HG03575 (cell line): ENCODE data around the gene IRAK1BP1.
A peak's percentile ranks its signal among the peaks of the same experiment; 100 is the strongest.
"Not testable (repeated sequence)": the region's sequence is repeated elsewhere in the genome, so short reads cannot be mapped to it uniquely, and the experiment has no call there.

Experiments used
- ATAC-seq: cut with Tn5 transposase; IDR thresholded peaks from one replicate; pipeline ENCODE4 v1.9.1; 2021; ENCODE audit not compliant: unreplicated experiment, insufficient number of reproducible peaks, low FRiP score; ENCODE audit errors: extremely low read depth

The IRAK1BP1 gene, protein sequence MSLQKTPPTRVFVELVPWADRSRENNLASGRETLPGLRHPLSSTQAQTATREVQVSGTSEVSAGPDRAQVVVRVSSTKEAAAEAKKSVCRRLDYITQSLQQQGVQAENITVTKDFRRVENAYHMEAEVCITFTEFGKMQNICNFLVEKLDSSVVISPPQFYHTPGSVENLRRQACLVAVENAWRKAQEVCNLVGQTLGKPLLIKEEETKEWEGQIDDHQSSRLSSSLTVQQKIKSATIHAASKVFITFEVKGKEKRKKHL

DNA sequence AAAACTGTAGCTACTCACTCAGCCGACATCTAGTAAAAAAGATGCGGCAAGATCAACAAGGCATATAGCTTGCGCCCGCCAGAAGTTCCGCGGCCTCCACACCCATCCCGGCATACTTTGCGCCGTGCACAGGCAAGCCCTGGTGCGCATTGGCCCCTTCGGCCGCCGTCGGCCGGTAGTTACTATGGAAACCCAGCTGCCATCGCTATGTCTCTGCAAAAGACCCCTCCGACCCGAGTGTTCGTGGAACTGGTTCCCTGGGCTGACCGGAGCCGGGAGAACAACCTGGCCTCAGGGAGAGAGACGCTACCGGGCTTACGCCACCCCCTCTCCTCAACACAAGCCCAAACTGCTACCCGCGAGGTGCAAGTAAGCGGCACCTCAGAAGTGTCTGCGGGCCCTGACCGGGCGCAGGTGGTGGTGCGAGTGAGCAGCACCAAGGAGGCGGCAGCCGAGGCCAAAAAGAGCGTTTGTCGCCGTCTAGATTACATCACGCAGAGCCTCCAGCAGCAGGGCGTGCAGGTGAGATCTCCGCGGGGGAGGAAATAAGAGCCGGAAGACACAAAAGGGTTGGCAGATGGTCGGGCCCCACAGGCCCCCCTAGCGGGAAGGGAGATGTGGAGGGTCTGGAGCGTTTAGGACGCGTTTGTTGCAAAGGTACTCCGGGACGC, at the start of gene IRAK1BP1:
TSS of gene IRAK1BP1 (plus strand) at position 182 of the 671 bp plus-strand sequence. CDS start at position 208, 26 bp downstream.
- ATAC-seq: peak; percentile 92

DNA sequence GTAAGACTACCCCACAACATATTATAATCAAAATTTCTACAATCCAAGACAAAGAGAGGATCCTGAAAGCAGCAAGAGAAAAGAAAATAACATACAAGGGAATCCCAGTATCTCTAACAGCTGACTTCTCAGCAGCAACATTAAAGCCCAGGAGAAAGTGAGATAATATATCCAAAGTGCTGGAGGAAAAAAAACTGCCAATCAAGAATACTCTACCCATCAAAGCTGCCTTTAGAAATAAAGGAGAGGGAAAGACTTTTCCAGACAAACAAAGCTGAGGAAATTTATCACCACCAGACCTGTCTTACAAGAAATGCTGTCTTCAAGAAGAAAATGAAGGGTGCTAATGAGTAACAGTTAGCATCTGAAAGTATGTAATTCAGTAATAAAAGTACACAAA, 43.3 kb upstream of the IRAK1BP1 start:
- ATAC-seq: no peak

- ATAC-seq: no peak
Observed at GRCh38 chr6:78829407-78829806, 37.9 kb upstream of the IRAK1BP1 start.

DNA sequence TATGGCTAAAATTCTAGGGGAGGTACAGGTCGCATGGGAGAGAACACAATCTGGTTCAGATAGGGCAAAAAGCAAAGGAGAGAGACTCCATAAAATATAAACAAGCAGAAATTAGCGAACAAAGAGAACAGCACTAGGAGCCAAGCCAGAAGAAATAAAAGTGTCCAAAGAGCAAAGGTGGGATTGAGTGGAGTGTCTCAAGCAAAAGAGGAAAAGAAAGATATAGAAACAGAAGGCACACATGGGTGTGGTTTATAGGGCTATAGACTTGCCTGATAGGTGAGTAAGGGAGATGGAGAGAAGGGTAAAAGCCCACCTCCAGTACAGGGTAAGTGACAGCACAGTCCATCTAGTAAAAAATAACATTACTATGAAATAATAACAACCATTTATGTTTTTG, 36.5 kb upstream of the IRAK1BP1 start:
- ATAC-seq: no peak

DNA sequence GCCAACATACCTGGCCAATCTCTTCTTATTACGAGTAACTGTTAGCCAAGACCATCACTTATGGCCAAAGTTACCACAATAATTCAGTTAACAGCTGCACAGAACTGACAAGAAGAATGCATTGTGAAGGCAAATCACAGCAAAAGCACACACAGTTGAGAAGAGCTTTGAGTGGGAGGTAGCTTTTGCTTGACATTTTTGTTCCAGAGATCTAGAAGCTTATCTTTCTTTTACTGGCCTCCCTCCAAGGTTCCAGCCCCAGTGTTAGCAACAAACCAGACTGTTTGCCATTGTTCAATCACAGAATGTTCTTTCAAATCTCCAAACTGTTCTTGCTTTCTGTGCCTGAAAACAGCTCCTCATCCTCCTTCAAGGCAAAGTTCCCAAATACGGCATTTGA, 35.9 kb upstream of the IRAK1BP1 start:
- ATAC-seq: no peak

DNA sequence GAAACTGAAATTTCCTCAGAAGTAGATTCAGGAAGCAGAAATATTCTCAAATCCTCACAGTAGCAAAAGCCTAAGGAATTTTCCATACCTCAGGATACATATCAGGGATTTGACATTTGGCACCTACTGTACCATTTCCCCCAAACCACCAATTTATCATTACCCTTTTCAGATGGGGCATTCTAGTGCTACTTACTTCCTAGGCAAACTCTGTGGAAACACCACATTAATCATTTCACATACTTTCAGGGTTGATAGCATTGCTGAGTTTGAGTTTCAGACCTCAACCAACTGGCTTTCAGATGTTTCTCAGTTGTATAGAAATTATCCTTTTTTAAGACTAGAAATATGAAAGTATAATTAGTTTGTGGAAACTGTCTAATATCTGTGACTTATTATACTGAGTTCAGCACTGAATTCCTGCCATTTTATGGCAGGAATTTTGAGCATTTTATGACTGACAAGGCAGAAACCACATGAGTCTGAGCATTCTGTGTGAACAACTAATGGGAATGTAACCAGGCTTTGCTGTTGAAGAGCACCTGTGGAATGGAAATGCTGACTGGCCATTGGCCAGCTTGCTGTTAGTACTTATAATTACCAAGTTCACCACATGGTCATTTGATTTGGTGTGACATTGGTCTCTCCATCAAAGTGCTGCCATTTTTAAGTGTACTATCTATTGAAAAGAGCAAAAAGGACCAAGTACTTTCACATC, 35.1 kb upstream of the IRAK1BP1 start:
- no peak for ATAC-seq

- ATAC-seq: no peak
Observed at GRCh38 chr6:78835817-78836216, 31.5 kb upstream of the IRAK1BP1 start.

DNA sequence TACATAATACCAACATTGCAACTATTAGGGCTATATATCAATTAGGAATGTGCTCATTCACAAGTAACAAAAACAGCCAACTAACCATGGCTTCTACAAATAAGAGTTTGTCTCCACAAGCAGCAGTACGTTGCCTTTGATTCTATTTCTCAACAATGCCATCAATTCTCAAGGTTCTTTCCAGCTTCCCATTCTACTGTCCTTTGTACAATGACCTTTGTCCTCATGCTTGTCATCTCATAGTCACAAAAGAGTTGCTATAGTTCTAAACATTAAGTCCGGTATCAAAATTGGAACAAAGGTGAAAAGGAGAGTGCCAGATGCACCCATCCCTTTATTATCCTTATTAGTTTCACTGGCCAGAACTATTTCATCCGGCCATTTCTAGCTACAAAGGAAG, 30.8 kb upstream of the IRAK1BP1 start:
- no peak for ATAC-seq

DNA sequence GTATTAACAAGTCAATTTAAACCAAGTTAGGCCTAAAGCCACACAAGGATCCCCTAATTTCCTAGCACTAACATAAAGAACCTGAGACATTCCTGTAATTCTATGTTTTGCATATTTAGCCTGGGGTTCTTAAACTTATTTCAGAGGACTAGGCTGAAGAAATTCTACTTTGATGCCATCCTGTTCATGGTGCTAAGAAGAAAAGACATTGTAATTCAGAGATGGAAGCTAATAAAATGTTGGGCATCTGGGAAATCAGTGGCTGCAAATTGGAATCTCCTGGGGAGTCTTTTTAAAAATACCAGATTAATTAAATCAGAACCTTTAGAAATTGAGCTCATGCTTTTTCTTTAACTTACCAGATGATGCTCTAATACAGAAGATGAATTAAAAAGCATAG, 26.2 kb upstream of the IRAK1BP1 start:
- no peak for ATAC-seq

DNA sequence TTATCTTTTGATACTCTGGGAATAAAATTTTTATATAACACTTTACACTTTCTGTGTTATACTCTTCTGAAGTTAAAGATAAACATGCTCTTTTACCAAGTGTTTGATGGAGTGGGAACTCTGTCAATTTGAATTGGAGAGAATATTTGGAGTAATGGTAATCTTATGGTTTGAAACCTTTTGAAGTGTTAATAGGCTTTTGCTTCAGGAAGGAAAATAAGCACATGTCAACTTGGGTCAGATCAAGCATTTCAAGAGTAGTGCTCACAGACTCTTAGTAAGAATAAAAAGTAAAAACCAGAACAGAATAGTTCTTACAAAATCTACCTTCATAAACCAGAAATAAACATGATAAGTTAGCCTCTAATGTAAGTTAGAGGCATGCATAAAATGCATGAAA, 24.4 kb upstream of the IRAK1BP1 start:
- ATAC-seq: no peak

DNA sequence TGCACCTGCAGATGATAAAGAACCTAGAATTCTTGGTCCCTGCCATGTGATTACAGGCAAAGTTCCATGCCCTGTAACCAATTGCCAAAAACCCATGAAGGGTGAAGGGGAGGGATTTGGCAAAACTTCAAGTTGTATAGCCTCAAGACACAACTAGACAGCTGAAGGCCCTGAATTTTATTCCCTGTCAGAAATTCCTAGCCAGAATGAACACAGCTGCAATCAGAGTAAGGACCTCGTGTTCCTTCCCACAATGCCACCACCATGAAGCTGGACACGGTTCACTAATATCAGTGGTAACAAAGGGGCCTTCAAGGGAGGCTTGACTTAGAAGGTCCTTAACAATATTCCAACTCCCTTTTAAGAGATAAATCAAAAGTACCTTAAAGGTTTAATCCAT, 22.5 kb upstream of the IRAK1BP1 start:
- no peak for ATAC-seq

DNA sequence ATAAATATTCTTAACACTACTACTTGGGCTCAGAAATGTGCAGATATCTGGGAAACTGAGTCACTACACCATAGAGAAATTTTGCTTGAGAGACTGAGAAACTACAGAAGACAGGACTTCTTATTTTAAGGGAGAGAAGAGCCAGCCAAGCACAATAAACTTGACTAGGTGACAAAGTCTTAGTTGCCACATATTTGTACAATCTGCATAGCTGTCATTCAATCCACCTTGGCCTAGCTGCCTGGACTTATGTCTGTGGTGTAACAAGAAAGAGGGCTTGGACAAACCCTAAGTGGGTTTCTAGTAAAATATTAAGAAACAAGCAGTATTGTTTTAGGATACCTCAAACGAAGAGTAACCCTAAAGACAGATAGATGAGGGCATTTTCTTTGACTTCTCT, 21.8 kb upstream of the IRAK1BP1 start:
- ATAC-seq: no peak

DNA sequence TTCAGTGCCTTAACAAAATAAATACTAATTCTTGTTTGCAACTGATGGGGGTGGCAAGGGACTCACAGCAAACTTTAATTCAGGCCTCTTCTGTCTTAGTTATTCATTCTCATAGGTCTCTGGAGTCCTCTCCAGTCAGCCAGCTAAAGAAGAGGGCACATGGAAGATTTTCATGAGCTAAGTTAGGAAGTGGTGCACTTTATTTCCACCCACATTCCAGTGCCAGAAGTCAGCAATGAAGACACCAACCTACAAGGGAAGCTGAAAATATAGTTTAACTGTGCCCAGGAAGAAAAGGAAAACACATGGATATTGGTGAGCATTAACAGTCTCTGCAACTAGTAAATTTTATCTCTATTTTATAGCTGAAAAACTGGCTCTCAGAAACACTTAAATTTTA, 16.7 kb upstream of the IRAK1BP1 start:
- ATAC-seq: no peak

DNA sequence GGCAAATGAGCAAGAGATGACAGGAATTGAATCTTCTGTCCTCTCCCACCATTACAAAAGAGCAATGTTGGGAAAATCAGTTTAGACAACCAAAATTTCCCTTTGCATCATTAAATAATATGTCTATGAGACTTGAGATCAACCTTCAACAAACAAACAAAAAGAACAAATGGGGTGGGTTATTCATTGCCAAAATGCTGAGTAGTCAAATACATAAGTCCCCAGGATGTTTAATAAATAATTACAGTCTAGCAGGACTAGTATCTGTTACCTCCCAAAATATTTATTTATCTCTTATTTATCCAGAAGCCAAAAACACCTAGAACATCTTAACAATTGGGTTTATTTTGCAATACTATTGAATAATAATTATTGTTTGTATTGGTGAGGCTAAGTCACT, 16.2 kb upstream of the IRAK1BP1 start:
- ATAC-seq: no peak

- no peak for ATAC-seq
Observed at GRCh38 chr6:78854546-78854945, 12.8 kb upstream of the IRAK1BP1 start.

- ATAC-seq: not testable (repeated sequence)
Observed at GRCh38 chr6:78858339-78858938, 8.9 kb upstream of the IRAK1BP1 start.

DNA sequence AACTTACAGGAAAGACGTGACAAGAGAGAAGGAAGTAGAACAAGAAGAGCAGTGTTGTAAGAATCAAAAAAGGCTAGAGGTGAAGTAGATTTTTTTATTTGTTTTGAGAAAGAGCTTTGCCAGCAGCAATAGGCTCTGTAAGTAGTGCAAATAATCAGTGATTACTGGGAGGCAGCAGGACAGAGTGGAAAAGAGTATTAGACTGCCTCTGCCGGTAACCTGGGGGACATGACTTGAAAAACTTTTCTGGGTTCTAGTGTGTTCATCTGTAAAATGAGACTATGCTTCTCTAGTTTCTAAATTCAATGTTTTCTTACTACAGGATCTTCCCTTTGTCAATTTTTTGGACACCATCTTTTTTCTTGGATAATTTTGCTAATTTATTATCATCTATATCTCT, 5.8 kb upstream of the IRAK1BP1 start:
- ATAC-seq: no peak

DNA sequence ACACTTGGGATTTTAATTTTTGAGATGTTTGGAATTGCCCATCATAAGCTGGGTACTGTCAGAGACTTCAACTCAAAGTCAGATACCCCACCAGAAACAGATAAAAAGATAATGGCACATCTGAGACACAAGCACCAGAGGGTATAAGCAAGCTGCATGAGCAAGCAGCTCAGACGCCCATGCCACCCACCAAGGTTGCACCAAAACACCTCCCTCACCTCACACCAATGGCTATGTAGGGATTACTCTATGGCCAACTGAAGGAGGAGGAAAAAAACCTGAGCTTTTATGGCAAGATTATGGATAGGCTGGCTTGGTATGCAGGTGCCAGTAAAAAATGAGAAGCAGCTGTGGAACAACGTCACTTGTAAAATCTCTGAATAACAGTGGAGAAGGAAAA, 3.8 kb upstream of the IRAK1BP1 start:
- no peak for ATAC-seq

GRCh38 chr6:78864957-78865356, 2.4 kb upstream of the IRAK1BP1 start:
- ATAC-seq: no peak

- ATAC-seq: peak; percentile 12
Observed at GRCh38 chr6:78867020-78867369, 356 bp upstream of the IRAK1BP1 start.
